Measurements from ENCODE around the gene FNTB. TPM values are rescaled to one million over a fixed set of nuclear protein-coding genes. Genes with fewer than 3 reads are reported as not detected.
A peak's percentile ranks its signal among the peaks of the same experiment; 100 is the strongest.

FNTB gene
- total RNA-seq, 4 donors from 2014 or later: 40.6 to 44.6 (median 43.2) TPM

DNA sequence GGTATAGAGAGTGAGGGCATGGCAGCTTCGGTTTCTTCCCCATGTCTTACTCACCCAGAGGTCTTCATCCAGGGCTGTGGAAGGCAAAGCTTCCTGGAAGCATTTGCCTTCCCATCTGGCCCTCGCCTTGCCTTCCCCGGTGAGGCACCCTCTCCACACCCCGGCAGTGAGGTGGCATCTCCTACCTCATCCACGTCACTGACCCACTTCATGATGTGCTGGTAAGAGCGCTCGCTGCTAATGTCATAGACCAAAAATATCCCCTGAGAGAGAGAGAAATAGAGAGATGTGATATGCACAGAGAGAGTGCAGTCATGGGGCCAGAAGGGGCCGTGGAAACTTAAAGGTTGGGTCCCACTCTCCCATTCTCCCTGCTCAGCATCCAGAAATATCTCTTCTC lies 35.8 kb upstream of the FNTB start:
- no peak overlapping the region for H3K27ac ChIP-seq
- 96% methylated on average over 8 of the region's 8 CpGs for WGBS
- H3K36me3 ChIP-seq: peaks cover 26% of the 10 kb centered on the region
- TF ChIP-seq POLR2A (IDR thresholded peaks at IDR 0.05) (no peak), EP300 (IDR thresholded peaks at IDR 0.05) (no peak), POLR2AphosphoS5 (IDR thresholded peaks at IDR 0.05) (no peak)
- TF ChIP-seq, protein P1, sequence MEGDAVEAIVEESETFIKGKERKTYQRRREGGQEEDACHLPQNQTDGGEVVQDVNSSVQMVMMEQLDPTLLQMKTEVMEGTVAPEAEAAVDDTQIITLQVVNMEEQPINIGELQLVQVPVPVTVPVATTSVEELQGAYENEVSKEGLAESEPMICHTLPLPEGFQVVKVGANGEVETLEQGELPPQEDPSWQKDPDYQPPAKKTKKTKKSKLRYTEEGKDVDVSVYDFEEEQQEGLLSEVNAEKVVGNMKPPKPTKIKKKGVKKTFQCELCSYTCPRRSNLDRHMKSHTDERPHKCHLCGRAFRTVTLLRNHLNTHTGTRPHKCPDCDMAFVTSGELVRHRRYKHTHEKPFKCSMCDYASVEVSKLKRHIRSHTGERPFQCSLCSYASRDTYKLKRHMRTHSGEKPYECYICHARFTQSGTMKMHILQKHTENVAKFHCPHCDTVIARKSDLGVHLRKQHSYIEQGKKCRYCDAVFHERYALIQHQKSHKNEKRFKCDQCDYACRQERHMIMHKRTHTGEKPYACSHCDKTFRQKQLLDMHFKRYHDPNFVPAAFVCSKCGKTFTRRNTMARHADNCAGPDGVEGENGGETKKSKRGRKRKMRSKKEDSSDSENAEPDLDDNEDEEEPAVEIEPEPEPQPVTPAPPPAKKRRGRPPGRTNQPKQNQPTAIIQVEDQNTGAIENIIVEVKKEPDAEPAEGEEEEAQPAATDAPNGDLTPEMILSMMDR (IDR thresholded peaks at IDR 0.05): no peak
- H3K9me3 ChIP-seq: no peaks in the 10 kb centered on the region
- DNase-seq (ENCODE audit: low spot score in 2 of 2): peak; percentile 32 to 37
- H3K4me1 ChIP-seq: peaks cover 7% of the 10 kb centered on the region
- no peaks in the 10 kb centered on the region for H3K27me3 ChIP-seq
- no peak overlapping the region for H3K4me3 ChIP-seq

DNA sequence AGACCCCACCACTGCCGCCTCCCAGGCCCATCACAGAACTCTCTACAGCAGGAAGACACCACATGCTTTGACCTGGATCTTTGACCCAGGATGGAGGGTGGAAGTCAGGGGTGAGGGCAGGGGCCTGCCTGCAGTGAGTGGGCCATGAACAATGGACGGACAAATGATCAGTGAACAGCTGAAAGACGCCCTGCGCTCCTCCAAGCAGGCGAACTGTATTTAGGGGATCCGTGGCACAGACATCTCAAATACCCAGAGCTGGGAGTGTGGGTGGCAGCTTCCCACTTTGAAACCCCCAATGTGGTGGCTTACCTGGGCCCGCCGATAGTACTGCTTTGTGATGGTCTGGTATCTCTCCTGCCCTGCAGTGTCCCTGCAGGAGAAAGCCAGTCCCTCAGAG lies 35.4 kb upstream of the FNTB start:
- Histone ChIP-seq H3K4me1 (peaks cover 11% of the 10 kb centered on the region), H3K27ac (no peak overlapping the region), H3K27me3 (no peaks in the 10 kb centered on the region), H3K9me3 (no peaks in the 10 kb centered on the region), H3K4me3 (no peak overlapping the region), H3K36me3 (peaks cover 26% of the 10 kb centered on the region)
- 91% methylated on average over 5 of the region's 8 CpGs for whole genome bisulfite sequencing
- TF ChIP-seq, protein P1 (IDR thresholded peaks at IDR 0.05): no peak
- no peak for TF ChIP-seq POLR2A (IDR thresholded peaks at IDR 0.05)
- no peak for TF ChIP-seq EP300 (IDR thresholded peaks at IDR 0.05)
- no peak for TF ChIP-seq POLR2AphosphoS5 (IDR thresholded peaks at IDR 0.05)
- DNase-seq (ENCODE audit: low spot score in 2 of 2): peak; percentile 34 to 55

DNA sequence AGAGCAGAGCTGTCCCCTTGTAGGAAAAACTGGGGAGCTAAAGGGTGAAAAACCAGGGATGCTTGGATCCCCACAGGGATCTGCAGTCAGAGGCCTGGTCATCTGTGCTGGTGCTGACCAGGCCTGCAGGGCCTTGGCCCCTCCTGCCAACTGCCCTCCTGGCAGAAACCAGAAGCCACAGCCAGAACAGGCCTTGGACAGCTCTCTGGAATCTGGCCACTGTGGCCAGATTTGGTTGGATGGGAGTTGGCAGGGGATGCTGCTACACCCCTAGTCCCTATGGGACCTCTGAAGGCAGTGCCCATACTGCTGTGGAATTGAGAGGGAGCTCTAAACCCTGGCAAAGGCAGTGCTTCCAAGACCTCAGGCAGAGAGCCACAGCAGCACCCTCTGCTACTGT lies 35.0 kb upstream of the FNTB start:
- Histone ChIP-seq H3K4me1 (peaks cover 14% of the 10 kb centered on the region), H3K9me3 (no peaks in the 10 kb centered on the region), H3K27ac (no peak overlapping the region), H3K4me3 (no peak overlapping the region), H3K36me3 (peaks cover 26% of the 10 kb centered on the region), H3K27me3 (no peaks in the 10 kb centered on the region)
- TF ChIP-seq, protein P1 (IDR thresholded peaks at IDR 0.05): no peak
- TF ChIP-seq POLR2A (IDR thresholded peaks at IDR 0.05) (no peak), EP300 (IDR thresholded peaks at IDR 0.05) (no peak), POLR2AphosphoS5 (IDR thresholded peaks at IDR 0.05) (no peak)
- peak; percentile 20 to 31 for DNase-seq (ENCODE audit: low spot score in 2 of 2)

DNA sequence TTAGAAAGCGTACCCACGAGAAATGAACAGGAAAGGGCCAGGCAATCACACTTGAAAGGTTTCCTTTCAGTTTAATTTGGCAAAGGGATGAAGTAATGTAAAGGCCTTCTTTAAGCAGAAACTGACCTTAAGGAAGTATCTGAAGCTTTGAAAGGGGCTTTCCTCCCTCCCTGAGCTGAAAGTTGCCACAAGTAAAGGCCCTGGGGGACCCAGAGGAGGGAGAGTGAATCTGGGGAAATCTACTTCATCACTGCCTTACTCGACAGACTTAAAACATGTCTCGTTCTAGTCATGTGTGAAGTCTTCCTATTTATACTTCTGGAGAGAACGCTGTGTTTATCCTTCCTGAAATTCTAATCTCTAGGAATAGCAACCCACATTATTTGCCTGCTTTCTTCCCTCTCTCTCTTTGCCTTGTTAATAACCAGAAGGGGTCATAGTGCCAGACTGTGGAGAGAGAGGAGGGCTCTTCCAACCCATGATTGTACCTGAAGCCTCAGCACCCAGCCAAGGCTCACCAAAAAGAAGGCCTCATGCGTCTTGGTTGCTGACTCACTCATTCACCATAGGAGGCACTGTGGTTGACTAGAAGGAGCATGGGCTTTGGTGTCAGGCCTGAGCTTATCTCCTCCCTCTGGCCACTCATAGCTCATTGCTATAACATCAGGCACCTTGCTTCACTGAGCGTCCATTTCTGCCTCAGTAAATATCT lies 33.9 kb upstream of the FNTB start:
- Histone ChIP-seq H3K4me3 (no peak overlapping the region), H3K36me3 (peaks cover 21% of the 10 kb centered on the region), H3K27ac (no peak overlapping the region), H3K27me3 (no peaks in the 10 kb centered on the region), H3K4me1 (peaks cover 24% of the 10 kb centered on the region), H3K9me3 (no peaks in the 10 kb centered on the region)
- 78% methylated on average over 7 of the region's 7 CpGs for WGBS
- TF ChIP-seq, protein P1 (IDR thresholded peaks at IDR 0.05): no peak
- peak; percentile 8 to 10 for DNase-seq (ENCODE audit: low spot score in 2 of 2)

DNA sequence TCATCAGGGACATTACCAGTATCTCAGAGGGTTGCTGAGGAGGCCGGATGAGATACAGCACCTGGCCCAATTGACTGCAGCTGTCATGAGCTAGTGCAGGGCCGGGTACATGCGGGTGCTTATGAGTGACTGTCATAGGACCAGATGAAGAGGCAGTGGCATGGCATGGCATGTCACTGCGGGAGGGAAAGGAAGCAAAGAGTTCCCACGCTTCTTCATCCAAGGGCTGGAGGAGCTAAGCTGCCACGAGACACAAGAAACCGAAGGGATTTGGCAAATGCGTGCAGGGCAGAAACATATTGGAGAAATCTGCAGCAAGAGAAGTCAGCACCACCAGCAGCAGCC lies 33.4 kb upstream of the FNTB start:
- H3K4me1 ChIP-seq: peaks cover 24% of the 10 kb centered on the region
- 84% methylated on average over 8 of the region's 8 CpGs for WGBS
- peaks cover 16% of the 10 kb centered on the region for H3K36me3 ChIP-seq
- no peak overlapping the region for H3K27ac ChIP-seq
- peak; percentile 41 to 52 for DNase-seq (ENCODE audit: low spot score in 2 of 2)
- TF ChIP-seq EP300 (IDR thresholded peaks at IDR 0.05) (no peak), POLR2A (IDR thresholded peaks at IDR 0.05) (no peak)
- no peaks in the 10 kb centered on the region for H3K9me3 ChIP-seq
- no peaks in the 10 kb centered on the region for H3K27me3 ChIP-seq
- H3K4me3 ChIP-seq: no peak overlapping the region

DNA sequence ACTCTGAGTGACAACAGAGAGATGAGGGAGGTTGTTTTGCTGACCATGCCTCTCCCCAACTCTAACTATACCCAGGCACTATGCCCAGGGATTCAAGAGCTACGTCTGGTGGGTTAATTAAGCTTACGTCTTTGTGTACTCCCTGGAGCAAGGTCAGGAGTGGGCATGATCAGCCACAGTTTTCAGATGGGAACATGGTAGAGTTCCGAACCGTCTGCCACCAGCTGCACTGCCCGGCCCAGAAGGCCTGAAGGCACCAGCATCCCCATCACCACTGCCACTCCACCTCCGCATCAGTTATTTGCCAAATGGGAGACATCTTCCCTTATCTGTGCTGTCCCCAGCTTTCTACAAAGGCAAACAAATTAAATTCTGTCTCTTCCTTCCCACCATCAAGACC lies 33.0 kb upstream of the FNTB start:
- 97% methylated on average over 6 of the region's 6 CpGs for WGBS
- peak; percentile 15 to 16 for DNase-seq (ENCODE audit: low spot score in 2 of 2)
- Histone ChIP-seq H3K36me3 (peaks cover 12% of the 10 kb centered on the region), H3K27me3 (no peaks in the 10 kb centered on the region), H3K4me3 (no peak overlapping the region), H3K9me3 (no peaks in the 10 kb centered on the region), H3K4me1 (peaks cover 27% of the 10 kb centered on the region), H3K27ac (no peak overlapping the region)
- TF ChIP-seq EP300 (IDR thresholded peaks at IDR 0.05) (no peak), POLR2A (IDR thresholded peaks at IDR 0.05) (no peak), POLR2AphosphoS5 (IDR thresholded peaks at IDR 0.05) (no peak)
- TF ChIP-seq, protein P1 (IDR thresholded peaks at IDR 0.05): no peak

All from suprapubic skin (tissue), 4 donors.